ENCODE results near the gene ANO2. TPM values are rescaled to one million over a fixed set of nuclear protein-coding genes. Genes with fewer than 3 reads are reported as not detected.
"Not testable (repeated sequence)": the region's sequence is repeated elsewhere in the genome, so short reads cannot be mapped to it uniquely, and the experiment has no call there.

ANO2 gene
- total RNA-seq, 2 donors from 2014 or later = 1.8 to 2.6 TPM

DNA sequence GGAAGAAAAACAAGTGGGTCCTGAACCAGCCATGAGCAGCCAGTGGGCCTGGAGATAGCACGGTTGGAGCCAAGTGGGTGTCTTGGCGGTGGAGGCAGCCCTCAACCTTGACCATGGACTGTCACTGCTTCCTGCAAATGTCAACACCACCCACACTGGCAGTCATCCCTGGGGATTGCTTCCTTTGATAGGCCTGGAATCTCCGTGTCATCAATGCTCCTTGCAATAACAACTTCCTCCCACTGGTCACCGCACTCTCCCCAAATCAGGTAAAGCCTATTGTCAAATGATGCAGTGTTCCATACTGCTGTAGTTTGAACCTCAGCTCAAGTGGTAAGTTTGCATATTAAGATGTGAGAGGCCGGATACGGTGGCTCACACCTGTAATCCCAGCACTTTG is 384.0 kb downstream of the ANO2 start:
- DNase-seq = no peak
- ATAC-seq = no peak
- intact Hi-C loops (cut with DNase I, micrococcal nuclease) = no loop called here

DNA sequence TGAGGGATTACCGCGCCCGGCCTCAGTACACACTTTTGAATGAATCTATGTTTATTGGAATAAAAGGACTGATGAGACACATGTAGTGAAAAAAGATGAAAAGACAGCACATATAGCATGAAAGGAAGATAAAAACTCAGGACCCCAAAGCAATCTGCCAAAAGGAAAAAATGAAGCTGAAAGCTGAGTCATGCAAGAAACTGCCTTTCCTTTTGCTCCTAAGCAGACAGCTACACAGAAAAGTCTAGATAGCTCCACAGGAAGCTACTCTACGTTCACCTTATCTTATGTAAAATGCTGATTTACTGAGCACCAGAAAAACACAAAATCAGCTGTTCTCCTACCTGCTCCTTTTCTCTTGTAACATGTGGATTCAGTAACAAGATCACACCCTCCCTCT is 384.8 kb downstream of the ANO2 start:
- ATAC-seq = no peak
- intact Hi-C loops (cut with DNase I, micrococcal nuclease) = no loop called here
- no peak for DNase-seq

DNA sequence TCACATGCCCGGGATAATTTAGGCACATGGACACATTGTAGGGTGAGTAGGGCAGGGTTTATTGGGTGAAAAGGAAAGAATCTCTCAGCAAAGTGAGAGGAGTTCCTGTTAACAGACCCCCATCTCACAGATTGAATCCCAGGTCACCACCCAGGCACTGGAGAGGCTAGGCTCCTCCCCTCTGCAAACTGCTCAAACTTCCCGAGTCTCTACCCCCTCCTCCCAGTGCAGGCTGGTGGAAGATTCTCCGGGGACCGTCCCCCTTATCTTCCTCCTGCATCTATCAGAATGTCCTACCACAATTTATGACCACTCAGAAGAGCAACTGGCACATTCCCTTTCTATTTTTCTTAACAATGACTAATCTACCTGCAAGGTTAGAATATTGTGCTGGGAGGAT is 387.2 kb downstream of the ANO2 start:
- DNase-seq = no peak
- intact Hi-C loops (cut with DNase I, micrococcal nuclease) = no loop called here
- ATAC-seq = no peak

DNA sequence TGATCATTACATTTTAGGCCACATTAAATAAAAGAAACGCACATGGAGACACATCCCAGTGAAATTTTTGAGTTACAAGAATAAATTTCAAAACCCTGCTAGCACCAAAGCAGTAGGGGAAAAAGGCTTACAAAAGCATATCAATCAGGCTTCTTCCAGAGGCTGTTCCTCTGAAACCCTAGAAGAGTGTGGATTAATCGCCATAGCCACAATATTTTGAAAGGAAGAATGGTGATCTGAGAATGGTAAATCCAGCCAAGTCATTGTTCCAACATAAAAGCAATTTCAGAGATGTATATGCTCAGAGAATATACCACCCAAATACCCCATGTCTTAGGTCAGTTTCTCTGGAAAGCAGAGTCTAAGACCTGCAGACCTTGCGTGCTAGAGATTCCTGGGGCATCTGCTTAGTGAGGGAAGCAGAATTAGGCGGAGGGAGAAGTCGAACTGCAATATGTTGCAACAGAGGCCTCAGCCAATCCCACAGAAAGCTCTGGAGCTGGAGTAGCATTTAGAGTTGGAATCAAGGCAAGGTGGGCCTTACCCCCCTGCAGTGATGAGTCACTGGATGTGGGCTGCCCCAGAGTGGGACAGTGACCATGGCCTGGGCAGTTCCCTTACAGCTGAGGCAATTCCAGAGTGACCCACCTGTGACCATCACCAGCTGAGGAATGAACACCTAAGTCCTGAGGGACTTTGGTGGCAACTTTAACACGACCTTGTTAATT is 387.9 kb downstream of the ANO2 start:
- ATAC-seq = no peak
- intact Hi-C loops (cut with DNase I, micrococcal nuclease) = no loop called here
- no peak for DNase-seq

DNA sequence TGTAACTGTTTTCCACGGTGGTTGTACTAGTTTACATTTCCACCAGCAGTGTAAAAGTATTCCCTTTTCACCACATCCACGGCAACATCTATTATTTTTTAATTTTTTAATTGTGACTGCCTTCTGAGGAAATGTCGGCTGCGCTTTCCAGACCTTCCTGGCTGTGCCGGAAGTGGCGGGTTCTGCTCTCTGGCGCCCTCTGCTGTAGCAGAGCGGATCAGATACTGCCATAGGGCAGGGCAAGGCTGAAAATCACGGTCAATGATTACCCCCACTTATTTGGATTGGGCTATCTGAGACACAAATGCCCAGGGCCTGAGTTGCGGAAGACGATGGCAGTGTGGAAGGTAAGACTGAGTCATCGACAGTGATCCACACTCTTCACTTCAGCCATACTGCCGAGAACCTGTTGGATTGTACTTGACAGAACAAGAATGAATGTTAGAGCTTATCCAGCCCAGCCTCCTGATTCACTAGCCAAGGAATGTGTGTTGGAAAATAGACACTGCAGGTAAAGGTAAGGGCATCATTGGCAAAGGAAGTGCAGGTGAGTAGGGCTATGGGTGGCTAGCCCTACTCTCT is 388.9 kb downstream of the ANO2 start:
- intact Hi-C loops (cut with DNase I, micrococcal nuclease) = no loop called here
- DNase-seq (peak in 1 of 2 donors; percentile 19), ATAC-seq (peak; percentile 34)

DNA sequence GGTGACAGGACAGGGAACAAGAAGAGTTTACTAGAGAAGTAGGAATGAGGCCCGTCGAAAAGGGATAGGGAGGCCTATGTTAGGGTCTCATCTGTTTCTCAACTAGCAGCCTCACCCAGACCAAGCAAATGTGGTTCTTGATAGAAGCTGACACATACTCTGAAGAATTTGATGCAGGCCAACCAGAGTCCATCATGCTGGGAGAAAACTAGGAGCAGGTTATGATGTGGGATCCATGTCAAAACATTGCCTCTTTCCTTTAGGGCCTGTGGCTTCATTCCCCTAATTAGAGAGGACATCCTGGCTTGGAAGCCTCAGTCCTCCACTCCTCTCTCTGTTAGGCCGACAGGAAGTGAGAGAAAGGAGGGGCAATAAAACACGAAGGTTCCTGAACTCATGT is 390.3 kb downstream of the ANO2 start:
- intact Hi-C loops (cut with DNase I, micrococcal nuclease) = no loop called here
- no peak for DNase-seq
- no peak for ATAC-seq

DNA sequence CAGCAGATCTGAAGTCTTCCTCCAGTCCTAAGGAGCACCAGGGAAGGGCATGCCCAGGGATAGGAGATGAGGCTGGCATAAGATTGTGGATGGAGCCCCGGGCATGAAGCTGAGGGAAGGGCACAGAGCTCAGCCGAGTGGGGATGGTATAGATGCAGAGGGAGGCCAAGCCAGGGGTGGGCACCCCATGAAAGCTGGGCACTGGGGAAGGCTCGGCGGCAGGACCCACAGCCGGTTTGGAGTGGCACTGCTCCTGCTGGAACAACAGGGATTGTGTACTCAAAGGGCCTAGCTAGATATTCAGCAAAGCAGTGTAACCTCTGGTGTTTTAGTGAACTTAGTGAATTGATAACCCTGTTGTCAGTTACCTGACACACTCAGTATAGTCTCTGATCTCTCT is 396.0 kb downstream of the ANO2 start:
- intact Hi-C loops (cut with DNase I, micrococcal nuclease) = no loop called here
- DNase-seq = no peak
- ATAC-seq = no peak

DNA sequence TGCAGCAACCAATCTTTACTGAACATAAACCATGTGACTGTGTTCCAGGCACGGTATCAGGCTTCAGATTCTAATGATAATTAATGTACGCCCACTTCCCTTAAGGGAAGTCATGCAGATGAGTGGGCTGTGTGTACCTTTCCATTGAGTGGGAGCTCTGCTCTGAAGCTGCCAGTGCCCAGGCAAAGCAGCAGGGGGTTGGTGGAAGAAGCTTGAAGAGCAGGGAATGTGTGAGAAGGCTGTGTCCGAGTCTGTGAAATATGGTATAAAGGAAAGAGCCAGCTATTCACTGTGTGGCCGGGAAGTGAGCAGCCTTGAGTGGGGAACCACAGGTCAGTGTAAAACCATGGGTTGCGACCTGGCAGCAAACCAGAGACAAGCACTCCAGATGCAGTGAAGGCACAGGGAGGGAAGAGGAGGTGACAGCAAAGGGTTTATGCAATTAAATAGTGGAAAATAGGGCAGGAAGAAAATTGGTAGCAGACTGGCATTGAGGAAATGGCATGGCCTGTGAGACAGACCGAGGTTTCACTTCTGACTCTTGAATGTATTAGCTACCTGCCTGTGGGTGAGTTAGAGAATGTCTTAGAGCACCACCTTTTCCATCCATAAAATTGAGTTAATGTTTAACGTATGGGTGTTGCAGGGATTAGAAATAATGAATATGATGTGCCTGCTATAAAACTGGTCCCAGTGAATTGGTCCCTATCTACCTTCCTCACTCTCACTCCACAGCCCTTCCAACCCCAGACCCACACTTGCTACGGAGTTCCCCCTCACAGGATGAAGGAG is 396.7 kb downstream of the ANO2 start:
- no peak for DNase-seq

DNA sequence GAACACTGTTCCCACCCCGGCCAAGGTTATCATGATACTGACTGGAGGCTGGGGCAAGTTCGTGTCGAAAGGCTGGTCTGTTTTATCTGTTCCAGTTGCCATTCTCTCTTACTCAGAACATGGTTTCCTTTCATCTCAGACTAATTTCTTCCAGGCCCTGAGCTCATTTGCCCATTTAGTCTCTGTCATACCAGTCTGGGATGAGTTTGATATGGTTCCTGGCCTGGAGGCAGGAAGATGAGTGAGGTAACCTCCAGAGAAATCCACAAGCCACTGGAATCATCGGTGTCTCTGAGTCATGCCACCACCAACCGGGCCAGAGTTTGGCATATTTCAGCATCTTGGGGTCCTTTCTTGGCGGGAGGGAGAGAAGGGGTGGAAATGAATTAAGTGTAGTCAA is 398.4 kb downstream of the ANO2 start:
- intact Hi-C loops (cut with DNase I, micrococcal nuclease) = no loop called here
- DNase-seq (no peak), ATAC-seq (no peak)

More for the DNA sequence above, 396.7 kb downstream of the ANO2 start:
- ATAC-seq = peak; percentile 98
- intact Hi-C loops (cut with DNase I, micrococcal nuclease) = no loop called here

DNA sequence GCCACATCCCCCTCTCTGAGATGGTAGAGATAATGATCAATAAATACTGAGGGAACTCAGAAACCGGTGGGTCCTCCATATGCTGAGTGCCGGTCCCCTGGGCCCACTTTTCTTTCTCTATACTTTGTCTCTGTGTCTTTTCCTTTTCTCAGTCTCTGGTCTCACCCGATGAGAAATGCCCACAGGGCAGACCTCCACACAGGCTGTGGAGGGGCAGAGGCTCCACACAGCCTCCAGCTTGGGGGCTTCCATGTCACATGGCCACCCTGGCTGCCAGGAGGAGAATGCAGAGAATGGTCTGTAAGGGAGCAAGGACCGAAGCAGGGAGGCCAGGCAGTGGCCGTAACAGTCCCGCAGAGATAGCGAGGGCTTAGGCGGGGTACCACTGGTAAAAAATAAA is 407.3 kb downstream of the ANO2 start:
- intact Hi-C loops (cut with DNase I, micrococcal nuclease) = no loop called here
- ATAC-seq (no peak), DNase-seq (no peak)

DNA sequence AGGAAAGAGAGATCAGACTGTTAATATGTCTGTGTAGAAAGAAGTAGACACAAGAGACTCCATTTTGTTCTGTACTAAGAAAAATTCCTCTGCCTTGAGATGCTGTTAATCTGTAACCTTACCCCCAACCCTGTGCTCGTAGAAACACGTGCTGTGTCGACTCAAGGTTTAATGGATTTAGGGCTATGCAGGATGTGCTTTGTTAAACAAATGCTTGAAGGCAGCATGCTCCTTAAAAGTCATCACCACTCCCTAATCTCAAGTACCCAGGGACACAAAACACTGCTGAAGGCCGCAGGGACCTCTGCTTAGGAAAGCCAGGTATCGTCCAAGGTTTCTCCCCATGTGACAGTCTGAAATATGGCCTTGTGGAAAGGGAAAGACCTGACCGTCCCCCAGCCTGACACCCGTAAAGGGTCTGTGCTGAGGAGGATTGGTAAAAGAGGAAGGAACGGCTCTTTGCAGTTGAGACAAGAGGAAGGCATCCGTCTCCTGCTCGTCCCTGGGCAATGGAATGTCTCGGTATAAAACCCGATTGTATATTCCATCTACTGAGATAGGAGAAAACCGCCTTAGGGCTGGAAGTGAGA is 407.9 kb downstream of the ANO2 start:
- DNase-seq; intact Hi-C loops (cut with DNase I, micrococcal nuclease); ATAC-seq: not testable (repeated sequence)

DNA sequence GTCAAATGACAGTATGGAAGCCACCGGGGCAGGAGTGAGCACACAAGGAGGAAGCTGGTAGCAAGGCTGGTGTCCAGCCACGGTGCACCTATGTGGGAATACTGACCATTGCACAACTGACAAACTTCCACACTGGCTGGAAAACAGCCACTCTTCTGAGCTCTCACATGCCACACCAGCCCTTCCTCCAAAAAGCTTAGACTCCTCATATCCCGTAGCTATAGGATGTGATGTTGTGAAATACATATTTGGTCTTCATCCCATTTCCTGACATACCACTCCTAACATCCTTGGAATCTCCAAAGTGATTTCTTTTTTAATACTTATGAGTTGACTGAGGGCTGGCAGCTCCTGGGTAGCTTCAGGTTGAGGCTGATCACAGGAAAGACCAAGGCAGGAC is 409.5 kb downstream of the ANO2 start:
- no peak for DNase-seq
- intact Hi-C loops (cut with DNase I, micrococcal nuclease) = no loop called here
- ATAC-seq = no peak

DNA sequence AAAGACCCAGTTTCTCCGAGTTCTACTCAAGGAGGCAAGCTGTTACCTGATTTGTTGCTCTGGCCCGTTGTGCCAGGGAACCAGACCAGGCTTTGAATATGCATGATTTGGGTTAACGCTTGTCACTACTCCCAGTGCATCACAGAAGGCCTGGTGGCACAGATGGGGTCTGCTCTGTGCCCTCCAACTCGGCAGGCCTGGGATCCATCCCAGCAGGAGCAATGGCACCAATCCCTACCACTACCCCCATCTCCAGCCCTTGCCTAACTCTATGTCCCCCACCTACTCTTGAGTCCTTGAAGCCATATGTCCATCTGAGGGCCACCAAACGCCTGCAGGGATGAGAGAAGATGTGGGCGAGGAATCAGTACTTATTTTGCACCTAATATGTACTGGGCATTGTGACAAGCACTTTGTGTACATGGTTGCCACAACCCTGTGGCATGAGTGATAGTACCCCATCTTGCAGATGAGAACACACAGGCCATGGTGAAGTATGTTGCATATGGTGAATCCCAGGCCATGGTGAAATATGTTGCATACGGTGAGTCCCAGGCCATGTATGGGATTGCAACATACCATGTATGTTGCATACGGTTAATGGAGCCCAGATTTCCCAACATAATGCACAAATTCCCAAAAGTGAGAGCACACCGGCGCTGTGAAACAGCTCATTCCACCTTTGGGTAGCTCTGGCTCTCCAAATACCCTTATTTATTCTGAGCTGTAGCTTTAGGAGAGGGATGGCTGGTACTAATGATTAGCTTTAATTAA is 410.4 kb downstream of the ANO2 start:
- intact Hi-C loops (cut with DNase I, micrococcal nuclease) = no loop called here
- no peak for DNase-seq
- ATAC-seq = no peak

DNA sequence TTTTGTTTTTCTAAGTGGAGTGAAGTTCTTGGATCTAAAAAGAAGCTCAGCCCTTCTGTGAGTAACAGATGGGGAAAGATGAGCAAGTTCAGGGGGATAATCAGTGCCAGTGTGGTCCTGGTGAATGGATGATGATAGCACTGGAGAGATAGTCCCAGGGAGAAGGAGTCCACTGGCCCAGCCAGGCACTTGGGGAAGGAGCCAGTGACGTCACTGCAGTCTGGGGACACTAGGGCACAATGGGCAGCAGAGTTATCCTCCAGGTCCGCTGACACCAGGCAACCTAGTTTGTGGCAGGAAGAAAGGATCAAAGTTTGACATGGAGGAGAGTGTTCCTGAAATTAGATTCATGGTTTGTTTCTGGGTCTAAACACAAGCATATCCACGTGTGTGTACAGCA is 411.7 kb downstream of the ANO2 start:
- DNase-seq (no peak), ATAC-seq (no peak)
- intact Hi-C loops (cut with DNase I, micrococcal nuclease) = no loop called here

DNA sequence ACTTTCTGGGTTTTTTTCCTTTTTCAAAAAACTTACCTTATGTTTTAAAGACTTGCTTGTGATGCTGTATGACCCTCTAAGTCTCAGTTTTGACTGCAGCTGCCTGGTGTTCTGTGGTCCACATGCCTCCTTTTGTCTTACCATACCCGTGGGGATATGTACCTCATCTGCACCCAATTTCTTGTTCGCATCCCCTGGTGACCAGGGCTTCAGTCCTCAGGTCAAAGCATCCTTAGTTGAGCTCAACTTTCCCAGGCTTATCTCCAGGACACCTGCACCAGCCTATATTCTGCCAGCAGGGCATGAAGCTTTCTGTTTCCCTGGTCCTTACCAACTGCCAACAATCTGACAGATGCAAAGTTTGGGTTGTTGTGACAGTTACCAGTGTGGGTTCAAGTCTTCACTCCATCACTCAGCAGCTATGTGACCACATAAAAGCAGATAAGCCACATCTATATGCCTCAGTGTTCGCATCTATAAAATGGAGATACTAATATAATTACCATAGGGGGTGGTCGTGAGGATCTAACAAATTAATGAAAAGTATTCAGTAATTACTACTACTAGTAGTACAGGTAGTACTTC is 419.2 kb downstream of the ANO2 start:
- DNase-seq (no peak), ATAC-seq (no peak)
- intact Hi-C loops (cut with DNase I, micrococcal nuclease) = no loop called here

DNA sequence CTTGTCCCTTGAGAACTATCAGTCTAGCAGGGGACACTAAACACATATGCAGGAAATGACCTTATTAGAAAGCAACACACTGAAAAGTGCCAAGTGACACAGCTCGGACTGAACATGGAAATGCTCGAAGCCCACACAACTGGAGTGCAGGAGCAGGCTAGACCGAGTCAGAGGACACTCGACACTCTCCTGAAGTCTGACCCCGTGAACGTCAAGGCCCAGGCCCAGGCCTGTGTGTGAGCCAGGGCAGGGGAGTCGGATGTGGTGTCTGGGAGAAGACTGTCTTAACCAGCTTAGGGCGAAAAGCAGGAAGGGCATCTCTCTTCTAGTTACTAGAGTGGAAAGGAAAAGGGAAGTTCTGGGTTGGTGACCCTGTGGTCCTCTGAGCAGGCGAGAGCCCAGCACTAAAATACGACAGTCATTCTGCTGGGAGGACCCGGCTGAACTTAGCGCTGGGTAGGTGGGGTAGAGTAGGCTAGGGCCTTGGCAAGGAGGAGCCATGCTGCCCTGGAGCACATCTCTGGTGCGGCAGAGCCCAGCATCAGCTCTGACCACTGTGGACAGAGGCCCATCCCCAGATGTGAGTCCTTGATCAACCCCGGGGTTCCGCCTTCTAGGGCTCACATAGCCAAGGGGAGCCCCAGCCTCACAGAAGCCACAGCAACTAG is 420.2 kb downstream of the ANO2 start:
- no peak for ATAC-seq
- no peak for DNase-seq
- intact Hi-C loops (cut with DNase I, micrococcal nuclease) = no loop called here

DNA sequence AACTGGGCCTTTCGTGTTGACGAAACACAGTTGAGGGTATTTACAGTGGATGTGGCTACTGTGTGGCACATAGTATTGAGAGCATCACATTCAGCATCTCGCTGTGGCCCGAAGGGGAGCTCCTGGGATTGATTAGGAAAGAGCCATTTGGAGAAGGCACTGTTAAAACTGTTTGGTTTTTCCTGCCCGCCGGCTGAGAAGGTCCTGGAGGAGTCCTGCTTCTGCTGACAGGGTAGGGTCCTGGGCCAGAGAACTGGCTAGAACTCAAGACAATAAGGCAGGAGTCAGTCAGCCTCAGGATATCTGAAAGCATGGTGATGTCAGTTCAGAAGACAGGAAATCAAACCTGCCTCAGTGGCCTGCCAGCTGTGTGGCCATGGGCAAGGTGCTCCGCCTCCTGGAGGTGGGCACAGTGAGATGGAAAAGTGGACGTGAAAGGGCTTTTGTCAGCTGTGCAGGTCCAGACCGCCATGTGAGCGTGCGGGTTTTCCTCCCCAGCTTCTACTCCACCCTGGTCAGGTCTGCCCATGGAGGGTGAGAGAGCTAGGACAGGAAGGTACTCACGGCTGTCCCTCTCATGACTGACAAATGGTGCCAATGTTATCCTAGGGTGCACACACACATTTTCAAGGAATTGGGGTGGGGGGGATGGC is 420.8 kb downstream of the ANO2 start:
- DNase-seq (no peak), ATAC-seq (no peak)
- intact Hi-C loops (cut with DNase I, micrococcal nuclease) = no loop called here
